ENCODE data around the gene SMAD6.
A peak's percentile ranks its signal among the peaks of the same experiment; 100 is the strongest.

The SMAD6 gene

GRCh38 chr15:66747886-66748707 lies 46.1 kb downstream of the SMAD6 start:
- no peak overlapping the region for H3K4me3 ChIP-seq (replicated peaks; ENCODE audit: low read depth, low read length)
- no peak for TF ChIP-seq CTCF (IDR thresholded peaks at IDR 0.05; ENCODE audit: low read length, missing control alignments)
- DNase-seq (ENCODE audit: low read depth): peak; percentile 69

- no peak for DNase-seq (ENCODE audit: low read depth)
- TF ChIP-seq CTCF (IDR thresholded peaks at IDR 0.05; ENCODE audit: low read length, missing control alignments): no peak
- H3K4me3 ChIP-seq (replicated peaks; ENCODE audit: low read depth, low read length): no peak overlapping the region
Measured at GRCh38 chr15:66748708-66749035, 46.6 kb downstream of the SMAD6 start.

GRCh38 chr15:66749841-66750575 lies 48.0 kb downstream of the SMAD6 start:
- no peak for TF ChIP-seq CTCF (IDR thresholded peaks at IDR 0.05; ENCODE audit: low read length, missing control alignments)
- DNase-seq (ENCODE audit: low read depth): peak; percentile 38
- H3K4me3 ChIP-seq (replicated peaks; ENCODE audit: low read depth, low read length): no peak overlapping the region

DNA sequence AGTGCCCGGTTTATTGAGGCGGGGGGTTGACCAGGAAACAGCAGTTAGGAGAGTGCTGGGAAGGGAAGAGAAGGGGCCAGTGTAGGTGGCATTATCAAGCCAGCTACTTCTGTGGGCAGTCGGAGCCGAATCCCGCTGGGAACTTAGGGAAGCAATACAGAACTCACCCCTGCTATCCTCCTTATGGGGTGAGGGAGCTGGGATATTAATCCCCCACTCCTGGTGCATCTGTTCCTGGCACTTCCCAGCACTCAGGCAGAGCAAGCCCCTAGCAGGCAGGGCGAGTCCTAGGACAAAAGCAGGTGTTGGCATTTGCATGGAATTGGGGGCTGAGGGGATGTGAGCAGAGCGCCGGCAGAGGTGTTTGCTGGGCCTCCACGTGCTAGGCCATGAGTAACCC lies 48.6 kb downstream of the SMAD6 start:
- TF ChIP-seq CTCF (IDR thresholded peaks at IDR 0.05; ENCODE audit: low read length, missing control alignments): no peak
- no peak overlapping the region for H3K4me3 ChIP-seq (replicated peaks; ENCODE audit: low read depth, low read length)
- DNase-seq (ENCODE audit: low read depth): no peak

- TF ChIP-seq CTCF (IDR thresholded peaks at IDR 0.05; ENCODE audit: low read length, missing control alignments): no peak
- no peak overlapping the region for H3K4me3 ChIP-seq (replicated peaks; ENCODE audit: low read depth, low read length)
- DNase-seq (ENCODE audit: low read depth): no peak
Measured at GRCh38 chr15:66751579-66751978, 49.5 kb downstream of the SMAD6 start.

- H3K4me3 ChIP-seq (replicated peaks; ENCODE audit: low read depth, low read length): no peak overlapping the region
- TF ChIP-seq CTCF (IDR thresholded peaks at IDR 0.05; ENCODE audit: low read length, missing control alignments): no peak
- no peak for DNase-seq (ENCODE audit: low read depth)
Measured at GRCh38 chr15:66752078-66752477, 50.0 kb downstream of the SMAD6 start.

All from fibroblast of pulmonary artery (primary cell).